PC-9 (cell line): ENCODE data around the gene TMEM135. TPM values are rescaled to one million over a fixed set of nuclear protein-coding genes. Genes with fewer than 3 reads are reported as not detected.

Experiments
- BruUV-seq: library from RNA; stranded (reverse); fragments of 400-500 nt; replicated peaks from 2 replicates; lab custom pipeline; 2021; lab: Mats Ljungman, UMichigan
- CTCF ChIA-PET: fragments of 300-600 bp; sonication (Branson Sonifier 250); formaldehyde crosslinking; loops from one replicate; lab custom pipeline; 2022; ENCODE audit warnings: antibody characterized with exemption; lab: Charles Lee
- POLR2A ChIA-PET: fragments of 300-600 bp; sonication (Branson Sonifier 250); formaldehyde crosslinking; loops from one replicate; lab custom pipeline; 2022; ENCODE audit warnings: antibody characterized with exemption; ENCODE audit not compliant: unreplicated experiment; lab: Charles Lee
- DNase-seq, 2 experiments: peaks; one replicate each; pipeline versions ENCODE4 v3.0.0 to v3.0.0-alpha.2; 2015 to 2022; ENCODE audit warnings: mixed read lengths in 1 of 2
- H2AFZ ChIP-seq: fragments of 200-600 bp; sonication (generic); 2 replicates; pipeline ENCODE4 v1.8.1; 2017; ENCODE audit warnings: antibody characterized with exemption
- H3F3A ChIP-seq: fragments of 200-600 bp; sonication (generic); 2 replicates; pipeline ENCODE4 v1.8.1; 2017; ENCODE audit warnings: antibody characterized with exemption, mild to moderate bottlenecking, low read depth; ENCODE audit not compliant: insufficient read depth
- H3K27ac ChIP-seq: fragments of 200-600 bp; sonication (generic); 2 replicates; pipeline ENCODE4 v1.6.1; 2016; ENCODE audit warnings: mixed run types
- H3K27me3 ChIP-seq: fragments of 200-600 bp; sonication (generic); 2 replicates; pipeline ENCODE4 v1.6.1; 2016; ENCODE audit warnings: low read depth, mixed run types; ENCODE audit not compliant: insufficient read depth
- H3K36me3 ChIP-seq: fragments of 200-600 bp; sonication (generic); 2 replicates; pipeline ENCODE4 v1.6.1; 2016; ENCODE audit warnings: low read depth, mixed run types
- H3K4me1 ChIP-seq: fragments of 200-600 bp; sonication (generic); replicated peaks from 2 replicates; pipeline ENCODE4 v1.6.1; 2016; ENCODE audit warnings: mixed run types; ENCODE audit not compliant: insufficient read depth
- H3K4me2 ChIP-seq: fragments of 200-600 bp; sonication (generic); 2 replicates; pipeline ENCODE4 v1.6.1; 2017; ENCODE audit warnings: mixed run types
- H3K4me3 ChIP-seq: fragments of 200-600 bp; sonication (generic); 2 replicates; pipeline ENCODE4 v1.6.1; 2016; ENCODE audit warnings: mixed run types
- H3K79me2 ChIP-seq: fragments of 200-600 bp; sonication (generic); 2 replicates; pipeline ENCODE4 v1.6.1; 2017; ENCODE audit warnings: low read depth, mixed run types
- H3K9me2 ChIP-seq: fragments of 200-600 bp; sonication (generic); 2 replicates; pipeline ENCODE4 v1.8.1; 2017; ENCODE audit warnings: mild to moderate bottlenecking; ENCODE audit not compliant: insufficient read depth
- H3K9me3 ChIP-seq: fragments of 200-600 bp; sonication (generic); 2 replicates; pipeline ENCODE4 v1.8.1; 2016; ENCODE audit warnings: low read depth; ENCODE audit not compliant: insufficient read depth
- H4K20me1 ChIP-seq: fragments of 200-600 bp; sonication (generic); 2 replicates; pipeline ENCODE4 v1.8.1; 2017; ENCODE audit not compliant: insufficient read depth
- EZH2 ChIP-seq: fragments of 200-600 bp; sonication (generic); IDR thresholded peaks from 2 replicates; pipeline ENCODE4 v1.8.0; 2017; ENCODE audit warnings: antibody characterized with exemption, low read depth
- intact Hi-C: fragments of 100-400 bp; cut with micrococcal nuclease; formaldehyde crosslinking; loops from one replicate; pipeline ENCODE4 v1.10.0; 2022; ENCODE audit not compliant: unreplicated experiment
- total RNA-seq: library from RNA; stranded (reverse); gene quantifications from 2 replicates; pipeline ENCODE4 v1.2.3, GENCODE V29; 2021
- TF ChIP-seq, protein P1 (sequence below): fragments of 200-600 bp; sonication (generic); conservative IDR thresholded peaks from 2 replicates; pipeline ENCODE4 v1.6.1; 2017; ENCODE audit warnings: mixed run types, antibody characterized with exemption, mild to moderate bottlenecking, moderate library complexity

Gene TMEM135
- total RNA-seq, 1 experiment from 2014 or later = 42.0 TPM

DNA sequence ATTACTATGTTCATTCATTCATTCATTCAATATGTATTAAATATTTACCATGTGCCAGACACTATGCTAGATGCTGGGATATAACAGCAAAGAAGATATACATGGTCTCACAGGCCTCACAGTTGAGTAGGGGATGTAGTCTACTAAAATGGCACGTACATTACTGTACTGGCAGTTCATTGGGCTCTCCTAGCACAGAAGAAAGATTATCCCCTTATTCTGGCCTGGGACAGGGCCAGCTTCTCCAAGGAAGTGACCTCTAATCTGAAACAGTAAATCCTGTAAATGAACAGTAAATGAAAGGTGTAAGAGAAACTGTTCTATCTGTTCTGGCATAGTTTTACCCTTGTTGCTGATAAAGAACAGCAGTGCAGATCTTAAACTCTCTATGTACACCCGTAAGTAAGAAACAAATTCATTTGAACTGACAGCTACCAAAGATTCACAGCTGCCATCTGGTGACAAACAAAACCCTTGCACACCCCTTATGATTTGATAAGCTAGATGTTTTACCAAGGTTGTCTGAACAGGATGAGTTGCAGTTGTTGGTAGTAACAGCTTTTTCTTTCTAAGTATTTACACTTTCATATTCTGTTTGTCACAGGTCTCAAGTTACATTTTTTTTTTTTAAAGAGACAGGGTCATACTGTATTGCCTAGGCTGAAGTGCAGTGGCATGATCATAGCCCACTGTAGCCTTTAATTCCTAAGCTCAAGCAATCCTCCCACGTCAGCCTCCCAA is 263.1 kb downstream of the TMEM135 start:
- Histone ChIP-seq H4K20me1 (no peaks in the 10 kb centered on the region), H3K9me2 (peaks cover 3% of the 10 kb centered on the region; the same call in 1 of the 2 replicates), H3K4me2 (no peak overlapping the region), H3K9me3 (0 out of 2 replicates have a peak, but pooled peaks cover 4% of the 10 kb centered on the region), H3K36me3 (peaks cover 6% of the 10 kb centered on the region; the same call in 1 of the 2 replicates), H3K27ac (no peak overlapping the region), H2AFZ (no peak overlapping the region), H3F3A (no peaks in the 10 kb centered on the region), H3K4me3 (no peak overlapping the region), H3K27me3 (no peaks in the 10 kb centered on the region), H3K79me2 (no peaks in the 10 kb centered on the region), H3K4me1 (peaks cover 10% of the 10 kb centered on the region)
- no peak for TF ChIP-seq EZH2
- TF ChIP-seq, protein P1, sequence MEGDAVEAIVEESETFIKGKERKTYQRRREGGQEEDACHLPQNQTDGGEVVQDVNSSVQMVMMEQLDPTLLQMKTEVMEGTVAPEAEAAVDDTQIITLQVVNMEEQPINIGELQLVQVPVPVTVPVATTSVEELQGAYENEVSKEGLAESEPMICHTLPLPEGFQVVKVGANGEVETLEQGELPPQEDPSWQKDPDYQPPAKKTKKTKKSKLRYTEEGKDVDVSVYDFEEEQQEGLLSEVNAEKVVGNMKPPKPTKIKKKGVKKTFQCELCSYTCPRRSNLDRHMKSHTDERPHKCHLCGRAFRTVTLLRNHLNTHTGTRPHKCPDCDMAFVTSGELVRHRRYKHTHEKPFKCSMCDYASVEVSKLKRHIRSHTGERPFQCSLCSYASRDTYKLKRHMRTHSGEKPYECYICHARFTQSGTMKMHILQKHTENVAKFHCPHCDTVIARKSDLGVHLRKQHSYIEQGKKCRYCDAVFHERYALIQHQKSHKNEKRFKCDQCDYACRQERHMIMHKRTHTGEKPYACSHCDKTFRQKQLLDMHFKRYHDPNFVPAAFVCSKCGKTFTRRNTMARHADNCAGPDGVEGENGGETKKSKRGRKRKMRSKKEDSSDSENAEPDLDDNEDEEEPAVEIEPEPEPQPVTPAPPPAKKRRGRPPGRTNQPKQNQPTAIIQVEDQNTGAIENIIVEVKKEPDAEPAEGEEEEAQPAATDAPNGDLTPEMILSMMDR = no peak
- intact Hi-C loops = no loop called here
- ChIA-PET CTCF (interaction anchor here (0.6 to 1.0 kb wide), 4 partner anchors 345 to 1235 kb away, joined by 3 to 4 read pairs (median 3); partner anchors contain the start of gene FZD4), POLR2A (no interaction called here)
- no peak for DNase-seq
- BruUV-seq = no TSS peak

DNA sequence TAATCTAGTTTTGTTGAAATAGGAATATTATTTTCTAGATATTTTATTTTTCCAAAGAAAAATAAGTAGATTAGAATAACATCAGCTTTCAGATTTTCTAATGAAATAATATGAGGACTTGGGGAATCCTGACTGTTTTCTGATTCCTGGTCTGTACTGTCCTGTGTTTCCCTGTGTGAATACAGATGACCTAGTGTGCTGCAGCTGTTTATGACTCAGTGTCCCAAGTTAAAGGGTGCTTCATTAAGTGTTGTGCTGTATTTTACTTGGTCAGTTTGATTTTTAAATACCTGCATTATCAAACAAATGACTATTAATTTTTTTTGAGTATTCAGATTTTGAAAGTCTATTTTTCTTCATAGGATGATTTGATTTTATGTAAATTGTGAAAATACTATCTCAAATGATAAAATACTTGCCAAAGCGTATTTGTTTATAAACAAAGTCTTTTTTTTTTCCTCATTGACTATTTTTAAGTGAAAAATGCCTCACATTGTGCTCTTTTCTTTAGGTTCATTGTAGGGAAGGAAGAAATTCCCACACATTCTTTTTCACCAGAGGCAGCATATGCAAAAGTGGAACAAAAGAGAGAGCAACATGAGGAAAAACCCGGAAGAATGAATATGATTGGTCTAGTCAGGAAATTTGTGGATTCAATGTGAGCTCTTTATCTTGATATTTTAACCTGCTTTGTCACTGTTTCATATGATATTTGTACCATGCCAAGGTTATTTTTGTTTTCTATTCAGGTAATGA is 264.2 kb downstream of the TMEM135 start:
- ChIA-PET CTCF (no interaction called here), POLR2A (no interaction called here)
- BruUV-seq = no TSS peak
- intact Hi-C loops = no loop called here
- H3F3A ChIP-seq = no peaks in the 10 kb centered on the region
- no peak overlapping the region for H3K4me2 ChIP-seq
- no peak for DNase-seq
- H4K20me1 ChIP-seq = no peaks in the 10 kb centered on the region
- H3K79me2 ChIP-seq = no peaks in the 10 kb centered on the region
- H3K27me3 ChIP-seq = no peaks in the 10 kb centered on the region
- 0 out of 2 replicates have a peak, but pooled peaks cover 4% of the 10 kb centered on the region for H3K9me3 ChIP-seq
- H3K36me3 ChIP-seq = no peaks in the 10 kb centered on the region; the same call in 1 of the 2 replicates
- no peak overlapping the region for H3K4me3 ChIP-seq
- H3K27ac ChIP-seq = no peak overlapping the region
- H3K9me2 ChIP-seq = peaks cover 3% of the 10 kb centered on the region; the same call in 1 of the 2 replicates
- no peak for TF ChIP-seq EZH2
- H3K4me1 ChIP-seq = peaks cover 10% of the 10 kb centered on the region
- H2AFZ ChIP-seq = no peak overlapping the region

DNA sequence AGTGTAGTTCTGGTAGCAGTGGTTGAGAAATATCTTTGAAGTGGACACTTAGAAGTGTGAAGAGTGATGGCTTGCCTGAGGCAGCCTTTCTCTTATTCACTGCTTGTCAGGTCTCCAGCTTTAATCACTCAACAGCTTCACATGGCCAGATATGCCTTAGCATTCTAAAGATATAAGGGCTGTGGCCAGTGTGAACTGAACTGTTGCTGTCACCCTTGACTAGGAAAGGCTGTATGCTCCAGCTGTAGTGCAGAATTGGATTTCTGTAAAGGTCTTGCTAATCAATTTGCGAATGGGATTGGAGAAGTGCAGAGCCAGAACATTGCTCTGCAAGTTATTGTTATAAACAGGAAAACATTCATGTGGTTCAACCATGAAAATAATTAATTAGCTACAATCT is 266.7 kb downstream of the TMEM135 start:
- Histone ChIP-seq H4K20me1 (no peaks in the 10 kb centered on the region), H3K4me2 (no peak overlapping the region), H3K4me3 (no peak overlapping the region), H2AFZ (no peak overlapping the region), H3K9me2 (no peaks in the 10 kb centered on the region), H3K9me3 (0 out of 2 replicates have a peak, but pooled peaks cover 2% of the 10 kb centered on the region), H3K36me3 (no peaks in the 10 kb centered on the region; the same call in 1 of the 2 replicates), H3K4me1 (peaks cover 10% of the 10 kb centered on the region), H3K27ac (no peak overlapping the region), H3K79me2 (no peaks in the 10 kb centered on the region), H3F3A (no peaks in the 10 kb centered on the region), H3K27me3 (no peaks in the 10 kb centered on the region)
- intact Hi-C loops = no loop called here
- TF ChIP-seq EZH2 = no peak
- TF ChIP-seq, protein P1 = no peak
- ChIA-PET CTCF (no interaction called here), POLR2A (no interaction called here)
- DNase-seq = no peak
- no TSS peak for BruUV-seq
